Hepatocyte (in vitro differentiated cells): ENCODE results near the gene METTL2B. TPM values are rescaled to one million over a fixed set of nuclear protein-coding genes. Genes with fewer than 3 reads are reported as not detected.
"Not testable (repeated sequence)": the region's sequence is repeated elsewhere in the genome, so short reads cannot be mapped to it uniquely, and the experiment has no call there.

Source experiments
- DNase-seq: peaks from one replicate; pipeline ENCODE4 v3.0.0-alpha.2; 2016; ENCODE audit warnings: low spot score
- H2AFZ ChIP-seq: fragments of 200-600 bp; sonication (generic); 2 replicates; pipeline ENCODE4 v1.6.0; 2016; ENCODE audit warnings: antibody characterized with exemption, mild to moderate bottlenecking
- H3K27ac ChIP-seq: fragments of 200-600 bp; sonication (generic); 2 replicates; pipeline ENCODE4 v1.5.1; 2016; ENCODE audit warnings: mild to moderate bottlenecking
- H3K27me3 ChIP-seq: fragments of 200-600 bp; sonication (generic); 2 replicates; pipeline ENCODE4 v1.6.1; 2016
- H3K36me3 ChIP-seq: fragments of 200-600 bp; sonication (generic); replicated peaks from 2 replicates; pipeline ENCODE4 v1.5.1; 2016; ENCODE audit warnings: low read depth; ENCODE audit not compliant: insufficient read depth
- H3K4me1 ChIP-seq: fragments of 200-600 bp; sonication (generic); 2 replicates; pipeline ENCODE4 v1.5.1; 2016; ENCODE audit warnings: mild to moderate bottlenecking, moderate library complexity; ENCODE audit not compliant: insufficient read depth
- H3K4me2 ChIP-seq: fragments of 200-600 bp; sonication (generic); 2 replicates; pipeline ENCODE4 v1.6.0; 2016
- H3K4me3 ChIP-seq: fragments of 200-600 bp; sonication (generic); 2 replicates; pipeline ENCODE4 v1.5.1; 2016; ENCODE audit warnings: mild to moderate bottlenecking
- H3K79me2 ChIP-seq: fragments of 200-600 bp; sonication (generic); 2 replicates; pipeline ENCODE4 v1.6.0; 2017; ENCODE audit warnings: mild to moderate bottlenecking
- H3K9me2 ChIP-seq: fragments of 200-600 bp; sonication (generic); replicated peaks from 2 replicates; pipeline ENCODE4 v1.6.0; 2017; ENCODE audit warnings: mild to moderate bottlenecking; ENCODE audit not compliant: insufficient read depth
- H3K9me3 ChIP-seq: fragments of 200-600 bp; sonication (generic); 2 replicates; pipeline ENCODE4 v1.5.1; 2016; ENCODE audit warnings: low read depth, mild to moderate bottlenecking
- H4K20me1 ChIP-seq: fragments of 200-600 bp; sonication (generic); 2 replicates; pipeline ENCODE4 v1.6.0; 2016; ENCODE audit warnings: mild to moderate bottlenecking; ENCODE audit not compliant: insufficient read depth, poor library complexity, severe bottlenecking
- WGBS: methylation state at CpG from one replicate; pipeline ENCODE4 v1.1.6; 2016; ENCODE audit warnings: low lambda C conversion rate; ENCODE audit errors: missing lambda C conversion rate; 5-methylcytosine and 5-hydroxymethylcytosine counted together
- polyA plus RNA-seq: library from polyadenylated mRNA; unstranded; fragments of >200 nt; fragmentation: Nextera tagmentation; extraction: Ambion mirVana; gene quantifications from 2 replicates; pipeline ENCODE4 v1.2.1, GENCODE V29; 2016
- total RNA-seq: library from RNA; depleted of rRNA; stranded (reverse); fragments of >200 nt; gene quantifications from 2 replicates; pipeline ENCODE4 v1.2.3, GENCODE V29; 2014
- TF ChIP-seq, protein P1 (sequence below): fragments of 200-600 bp; sonication (generic); IDR thresholded peaks from 2 replicates; pipeline ENCODE4 v1.5.1; 2016; ENCODE audit warnings: antibody characterized with exemption, mild to moderate bottlenecking; ENCODE audit not compliant: poor library complexity

METTL2B gene
- total and polyA plus RNA-seq, 2 experiments from 2014 or later = 11.4 to 29.0 TPM

GRCh38 chr7:128531955-128532478, 55.5 kb downstream of the METTL2B start:
- Histone ChIP-seq H3K4me2 (peak overlapping the region; percentile 90), H2AFZ (peak overlapping the region; percentile 23), H3K4me3 (peak overlapping the region; percentile 56), H3K27ac (peak overlapping the region; percentile 98), H3K79me2 (peaks cover 51% of the 10 kb centered on the region), H4K20me1 (peaks cover 31% of the 10 kb centered on the region)
- DNase-seq = peak; percentile 22
- H3K36me3 ChIP-seq, H3K9me3 ChIP-seq, H3K9me2 ChIP-seq, H3K27me3 ChIP-seq, H3K4me1 ChIP-seq: not testable (repeated sequence)
- 2% methylated on average over 17 of the region's 35 CpGs for WGBS

DNA sequence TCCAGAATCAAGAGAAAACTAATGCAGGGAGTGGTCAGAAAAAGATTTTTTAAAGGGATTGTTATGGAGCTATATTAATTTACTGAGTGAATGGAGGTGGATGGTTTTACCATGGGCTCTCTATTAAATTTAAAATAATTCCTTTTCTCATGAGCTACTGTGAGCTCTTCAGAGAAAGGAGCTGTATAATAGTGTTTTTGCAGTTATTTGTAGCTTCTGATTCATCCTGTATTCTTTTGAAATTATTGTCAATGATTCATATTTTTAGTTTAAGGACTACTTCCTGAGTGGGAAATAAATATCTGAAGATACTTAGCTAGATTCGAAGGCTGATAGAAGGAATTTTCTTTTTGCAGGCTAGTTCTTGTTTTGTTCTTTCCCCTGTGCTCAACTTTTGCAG, 56.4 kb downstream of the METTL2B start:
- H2AFZ ChIP-seq, H3K9me3 ChIP-seq, H3K9me2 ChIP-seq, H3K4me1 ChIP-seq, H3K36me3 ChIP-seq, DNase-seq, H3K27me3 ChIP-seq: not testable (repeated sequence)
- Histone ChIP-seq H3K4me3 (peak overlapping the region; percentile 31), H3K79me2 (peaks cover 54% of the 10 kb centered on the region), H3K4me2 (peak overlapping the region; percentile 90), H3K27ac (peak overlapping the region; percentile 98), H4K20me1 (peaks cover 35% of the 10 kb centered on the region)
- 78% methylated on average over 1 of the region's 1 CpG for WGBS

DNA sequence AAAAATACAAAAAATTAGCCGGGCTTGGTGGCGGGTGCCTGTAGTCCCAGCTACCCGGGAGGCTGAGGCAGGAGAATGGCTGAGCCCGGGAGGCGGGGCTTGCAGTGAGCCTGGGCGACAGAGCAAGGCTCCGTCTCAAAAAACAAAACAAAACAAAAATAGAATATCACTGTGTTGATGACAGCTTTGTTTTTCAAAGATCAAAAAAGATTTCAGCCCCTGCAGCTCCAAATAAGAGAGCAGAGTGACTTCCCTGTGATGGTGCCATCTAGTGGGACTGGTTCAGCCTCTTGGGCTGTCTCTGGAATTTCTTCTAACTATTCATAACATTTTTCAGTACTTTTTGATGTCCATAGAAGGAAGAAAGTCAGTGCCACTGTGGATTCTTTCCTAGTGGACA, 60.9 kb downstream of the METTL2B start:
- not testable (repeated sequence) for DNase-seq, H3K9me3 ChIP-seq, H3K4me3 ChIP-seq, H3K27ac ChIP-seq, H3K4me1 ChIP-seq, H2AFZ ChIP-seq, H3K9me2 ChIP-seq, H3K4me2 ChIP-seq, H3K27me3 ChIP-seq, H3K36me3 ChIP-seq
- TF ChIP-seq, protein P1, sequence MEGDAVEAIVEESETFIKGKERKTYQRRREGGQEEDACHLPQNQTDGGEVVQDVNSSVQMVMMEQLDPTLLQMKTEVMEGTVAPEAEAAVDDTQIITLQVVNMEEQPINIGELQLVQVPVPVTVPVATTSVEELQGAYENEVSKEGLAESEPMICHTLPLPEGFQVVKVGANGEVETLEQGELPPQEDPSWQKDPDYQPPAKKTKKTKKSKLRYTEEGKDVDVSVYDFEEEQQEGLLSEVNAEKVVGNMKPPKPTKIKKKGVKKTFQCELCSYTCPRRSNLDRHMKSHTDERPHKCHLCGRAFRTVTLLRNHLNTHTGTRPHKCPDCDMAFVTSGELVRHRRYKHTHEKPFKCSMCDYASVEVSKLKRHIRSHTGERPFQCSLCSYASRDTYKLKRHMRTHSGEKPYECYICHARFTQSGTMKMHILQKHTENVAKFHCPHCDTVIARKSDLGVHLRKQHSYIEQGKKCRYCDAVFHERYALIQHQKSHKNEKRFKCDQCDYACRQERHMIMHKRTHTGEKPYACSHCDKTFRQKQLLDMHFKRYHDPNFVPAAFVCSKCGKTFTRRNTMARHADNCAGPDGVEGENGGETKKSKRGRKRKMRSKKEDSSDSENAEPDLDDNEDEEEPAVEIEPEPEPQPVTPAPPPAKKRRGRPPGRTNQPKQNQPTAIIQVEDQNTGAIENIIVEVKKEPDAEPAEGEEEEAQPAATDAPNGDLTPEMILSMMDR = peak; percentile 53
- peaks cover 59% of the 10 kb centered on the region for H4K20me1 ChIP-seq
- WGBS = 69% methylated on average over 7 of the region's 7 CpGs
- peaks cover 89% of the 10 kb centered on the region for H3K79me2 ChIP-seq

DNA sequence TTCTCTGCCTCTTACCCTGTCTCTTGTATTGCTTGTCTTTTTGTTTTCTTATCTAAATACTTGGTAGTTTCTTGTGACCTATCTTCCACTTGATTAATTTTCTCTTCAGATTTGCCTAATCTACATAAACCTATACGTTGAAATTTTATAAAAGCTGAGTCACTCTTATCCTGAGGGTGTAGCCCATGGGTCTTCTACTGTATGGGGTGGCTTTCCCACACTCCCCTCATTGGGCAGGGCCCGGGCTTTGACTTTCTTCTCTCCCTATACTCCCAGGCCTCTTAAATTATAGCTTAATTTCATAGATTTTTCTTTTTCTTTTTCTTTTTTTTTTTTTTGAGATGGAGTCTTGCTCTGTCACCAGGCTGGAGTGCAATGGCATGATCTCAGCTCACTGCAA, 66.0 kb downstream of the METTL2B start:
- H3K9me2 ChIP-seq, H2AFZ ChIP-seq, H3K27ac ChIP-seq, H3K27me3 ChIP-seq, H3K9me3 ChIP-seq, H3K36me3 ChIP-seq, H3K4me1 ChIP-seq, DNase-seq, H3K4me3 ChIP-seq, H3K4me2 ChIP-seq: not testable (repeated sequence)
- Histone ChIP-seq H4K20me1 (peaks cover 44% of the 10 kb centered on the region), H3K79me2 (peaks cover 86% of the 10 kb centered on the region)
- WGBS = 96% methylated on average over 2 of the region's 2 CpGs

- DNase-seq, H3K4me3 ChIP-seq, H3K9me3 ChIP-seq, H3K27ac ChIP-seq, H3K4me2 ChIP-seq, H3K36me3 ChIP-seq, H3K27me3 ChIP-seq, H3K9me2 ChIP-seq, H2AFZ ChIP-seq, H3K4me1 ChIP-seq: not testable (repeated sequence)
- Histone ChIP-seq H4K20me1 (peaks cover 38% of the 10 kb centered on the region), H3K79me2 (peaks cover 89% of the 10 kb centered on the region)
- 90% methylated on average over 1 of the region's 1 CpG for WGBS
Measured at GRCh38 chr7:128543300-128543699, 66.8 kb downstream of the METTL2B start.

DNA sequence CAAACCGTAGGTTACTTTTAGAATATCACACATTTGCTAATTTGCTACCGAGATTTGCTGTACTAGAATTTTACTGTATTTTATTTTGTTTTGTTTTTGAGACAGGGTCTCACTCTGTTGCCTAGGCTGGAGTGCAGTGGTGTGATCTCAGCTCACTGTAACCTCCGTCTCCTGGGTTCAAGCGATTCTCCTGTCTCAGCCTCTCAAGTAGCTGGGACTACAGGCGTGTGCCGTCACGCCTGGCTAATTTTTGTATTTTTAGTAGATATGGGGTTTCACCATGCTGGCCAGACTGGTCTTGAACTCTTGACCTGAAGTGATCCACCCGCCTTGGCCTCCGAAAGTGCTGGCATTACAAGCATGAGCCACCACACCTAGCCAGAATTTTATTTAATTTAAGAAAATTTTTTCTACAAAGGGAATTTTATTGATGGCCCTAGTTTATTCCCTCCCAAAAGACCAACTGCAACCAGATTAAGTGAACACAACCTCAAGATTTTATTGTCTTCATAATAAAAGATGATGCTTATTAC, 69.8 kb downstream of the METTL2B start:
- H3K9me3 ChIP-seq, DNase-seq: not testable (repeated sequence)

More for the DNA sequence above, 69.8 kb downstream of the METTL2B start:
- H3K27me3 ChIP-seq, H3K9me2 ChIP-seq, H3K4me3 ChIP-seq, H3K36me3 ChIP-seq, H3K27ac ChIP-seq, H3K4me1 ChIP-seq, H2AFZ ChIP-seq, H3K4me2 ChIP-seq: not testable (repeated sequence)
- Histone ChIP-seq H4K20me1 (peaks cover 31% of the 10 kb centered on the region), H3K79me2 (peaks cover 87% of the 10 kb centered on the region)
- 95% methylated on average over 9 of the region's 9 CpGs for WGBS
